ENCODE results near the gene RIOK3.
"Not testable (repeated sequence)": the region's sequence is repeated elsewhere in the genome, so short reads cannot be mapped to it uniquely, and the experiment has no call there.

The RIOK3 gene

DNA sequence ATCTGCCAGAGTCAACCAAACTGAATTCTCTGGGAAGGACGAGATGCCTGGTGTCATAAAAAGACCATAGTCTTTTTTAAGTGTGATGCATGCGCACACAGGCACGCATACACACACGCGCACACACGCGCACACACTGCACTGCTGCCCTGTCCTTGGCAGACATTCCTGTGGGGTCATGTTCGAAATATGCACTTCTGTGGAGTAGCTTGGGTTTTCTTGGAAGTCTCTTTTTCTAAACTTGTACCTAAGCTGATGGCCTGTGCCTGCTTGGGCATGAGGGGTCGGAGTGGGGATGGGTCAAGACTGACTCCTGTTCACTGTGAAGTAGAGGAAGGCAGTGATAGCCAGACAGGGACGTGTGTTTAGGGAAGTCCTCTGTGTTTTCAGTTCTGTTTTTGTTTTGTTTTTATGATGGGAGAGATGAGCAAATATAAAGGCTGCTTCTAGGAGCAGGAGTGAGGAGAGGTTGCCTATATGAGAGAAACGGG lies 46.2 kb downstream of the RIOK3 start:
- no peak for DNase-seq

DNA sequence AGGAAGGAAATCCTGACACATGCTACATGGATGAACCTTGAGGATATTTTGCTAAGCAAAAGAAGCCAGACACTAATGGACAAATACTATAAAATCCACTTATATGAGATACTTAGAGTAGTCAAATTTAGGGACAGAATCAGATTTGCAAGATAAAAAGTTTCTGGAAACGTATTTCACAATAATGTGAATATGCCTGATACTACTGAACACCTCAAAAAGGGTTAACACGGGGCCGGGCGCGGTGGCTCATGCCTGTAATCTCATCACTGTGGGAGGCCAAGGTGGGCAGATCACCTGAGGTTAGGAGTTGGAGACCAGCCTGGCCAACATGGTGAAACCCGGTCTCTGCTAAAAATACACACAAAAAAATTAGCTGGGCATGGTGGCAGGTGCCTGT lies 48.5 kb downstream of the RIOK3 start:
- no peak for DNase-seq

DNA sequence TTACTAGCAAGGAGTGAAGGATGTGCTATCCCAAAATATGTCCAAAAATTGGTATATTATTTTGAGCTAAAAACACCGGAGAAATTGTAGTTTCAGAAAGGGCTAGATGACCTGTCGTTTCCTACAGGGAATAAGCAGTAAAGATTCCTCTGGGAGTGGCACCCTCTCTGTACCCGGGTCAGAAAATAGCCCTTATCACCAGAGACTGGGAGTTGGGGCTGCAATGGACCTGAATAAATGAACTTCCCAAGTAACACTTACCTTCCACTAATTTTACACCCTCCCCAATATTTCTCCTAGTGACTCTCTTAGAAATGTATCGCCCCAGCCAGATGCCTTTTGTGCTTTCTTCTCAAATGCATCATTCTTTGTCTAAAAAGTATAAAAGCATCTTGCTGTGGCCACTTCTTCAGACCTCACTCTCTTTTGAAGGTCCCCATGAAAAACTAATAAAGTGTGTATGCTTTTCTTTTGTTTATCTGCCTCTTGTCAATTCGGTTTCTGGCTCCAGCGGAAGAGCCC lies 49.5 kb downstream of the RIOK3 start:
- no peak for DNase-seq

DNA sequence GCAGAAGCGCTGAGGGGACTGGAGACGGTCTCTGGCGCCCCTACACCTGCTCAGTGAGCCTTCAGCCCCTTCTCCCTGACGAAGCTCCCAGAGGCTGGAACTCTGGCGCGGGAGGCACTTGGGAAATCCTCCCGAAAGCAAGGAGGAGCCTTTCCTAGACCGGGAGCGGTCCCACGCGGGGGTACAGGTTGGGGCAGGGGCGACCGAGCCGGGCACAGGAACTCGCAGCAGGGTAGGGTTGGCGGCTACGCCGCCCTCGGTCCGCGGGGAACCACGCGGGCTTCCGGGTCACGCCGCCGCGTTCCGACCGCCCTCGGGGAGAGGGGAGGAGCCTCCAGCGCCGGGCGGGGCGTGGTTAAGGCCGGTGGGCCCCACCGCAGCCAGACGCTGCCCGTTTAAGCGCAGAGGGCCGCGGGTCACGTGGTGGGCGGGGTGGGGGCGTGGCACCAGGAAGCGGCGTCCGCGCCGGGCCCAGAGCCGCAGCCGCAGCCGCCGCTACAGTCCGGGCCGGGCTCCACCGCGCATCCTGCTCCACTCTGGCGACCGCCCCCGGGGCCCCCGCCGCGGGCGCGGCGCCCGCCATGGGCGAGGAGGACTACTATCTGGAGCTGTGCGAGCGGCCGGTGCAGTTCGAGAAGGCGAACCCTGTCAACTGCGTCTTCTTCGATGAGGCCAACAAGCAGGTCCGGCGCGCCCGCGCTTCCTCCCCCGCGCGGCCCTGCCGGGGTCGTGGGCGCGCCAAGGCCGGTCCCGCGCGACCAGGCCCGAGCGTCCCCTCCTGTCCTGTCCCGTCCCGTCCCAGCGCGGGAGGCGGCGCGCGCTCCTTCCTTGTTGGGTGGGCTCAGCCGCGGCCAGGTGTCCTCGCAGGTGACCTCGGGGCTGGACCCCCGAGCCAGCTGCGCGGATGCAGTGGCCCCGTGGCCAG lies 50.2 kb downstream of the RIOK3 start, which contains the start of gene RMC1:
TSS of gene RMC1 (plus strand) at position 474 of the 925 bp plus-strand sequence. CDS start at position 582, 108 bp downstream.
- DNase-seq = peak; percentile 99

DNA sequence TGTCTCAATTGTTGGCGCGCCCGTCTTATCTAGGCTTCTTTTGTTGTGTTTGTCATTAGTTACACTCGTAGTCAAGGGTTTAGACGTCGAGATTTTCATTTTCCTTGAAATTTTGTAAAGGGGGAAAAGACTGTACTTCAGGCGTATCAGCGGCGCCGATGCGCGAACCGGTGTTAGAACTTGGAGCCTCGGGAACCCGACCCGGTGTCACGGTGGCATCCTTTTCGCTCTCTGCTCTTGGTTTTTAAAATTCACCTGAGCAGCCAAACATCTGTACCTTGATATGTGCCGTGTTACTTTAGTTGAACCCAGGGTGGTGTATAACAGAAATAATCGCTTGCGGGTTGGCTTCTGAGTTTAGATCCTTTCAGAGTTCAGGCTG lies 50.9 kb downstream of the RIOK3 start:
- DNase-seq = no peak

DNA sequence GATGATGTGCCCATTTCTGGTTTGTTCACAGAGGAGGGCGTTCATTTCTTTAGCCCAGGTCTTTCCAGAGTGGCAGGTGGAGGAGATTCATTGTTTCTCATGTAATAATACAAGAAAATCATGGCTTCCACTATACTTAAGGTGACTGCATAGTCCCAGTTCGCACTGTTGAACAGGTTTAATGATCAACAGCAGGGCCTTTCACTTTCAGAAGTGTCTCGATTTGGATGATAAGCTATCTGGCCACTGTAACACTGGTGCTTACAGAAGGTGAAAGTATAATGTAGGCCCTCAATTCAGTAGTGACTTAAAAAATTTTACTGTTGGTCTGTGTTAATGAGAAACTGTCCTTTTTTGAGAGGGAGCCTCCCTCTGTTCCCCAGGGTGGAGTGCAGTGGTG lies 51.6 kb downstream of the RIOK3 start:
- no peak for DNase-seq

DNA sequence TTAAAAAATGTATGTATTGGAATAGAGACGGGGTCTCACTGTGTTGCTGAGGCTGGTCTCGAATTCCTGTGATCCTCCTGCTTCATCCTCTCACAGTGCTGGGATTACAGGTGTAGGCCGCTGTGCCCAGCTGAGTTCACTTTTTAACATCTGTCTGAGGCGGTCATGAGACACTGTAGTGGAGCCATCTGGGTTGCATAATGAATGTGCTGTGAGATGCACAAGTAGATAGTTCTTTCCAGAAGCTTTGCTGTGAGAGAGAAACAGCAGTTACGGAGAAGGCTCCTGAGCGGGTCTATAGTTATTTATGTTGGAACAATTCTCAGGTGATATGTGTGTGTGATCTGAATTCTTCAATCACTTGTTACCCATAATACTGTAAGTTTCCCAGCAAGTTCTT lies 53.3 kb downstream of the RIOK3 start:
- no peak for DNase-seq

DNA sequence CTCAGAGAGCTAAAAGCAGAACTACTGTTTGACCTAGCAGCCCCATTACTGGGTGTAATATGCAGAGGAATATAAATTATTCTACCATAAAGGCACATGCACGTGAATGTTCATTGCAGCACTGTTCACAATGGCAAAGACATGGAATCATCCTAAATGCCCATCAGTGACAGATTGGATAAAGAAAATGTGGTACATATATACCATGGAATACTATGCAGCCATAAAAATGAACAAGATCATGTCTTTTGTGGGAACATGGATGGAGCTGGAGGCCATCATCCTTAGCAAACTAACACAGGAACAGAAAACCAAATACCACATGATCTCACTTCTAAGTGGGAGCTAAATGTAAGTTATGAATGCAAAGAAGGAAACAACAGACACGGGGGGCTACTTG lies 57.8 kb downstream of the RIOK3 start:
- not testable (repeated sequence) for DNase-seq

DNA sequence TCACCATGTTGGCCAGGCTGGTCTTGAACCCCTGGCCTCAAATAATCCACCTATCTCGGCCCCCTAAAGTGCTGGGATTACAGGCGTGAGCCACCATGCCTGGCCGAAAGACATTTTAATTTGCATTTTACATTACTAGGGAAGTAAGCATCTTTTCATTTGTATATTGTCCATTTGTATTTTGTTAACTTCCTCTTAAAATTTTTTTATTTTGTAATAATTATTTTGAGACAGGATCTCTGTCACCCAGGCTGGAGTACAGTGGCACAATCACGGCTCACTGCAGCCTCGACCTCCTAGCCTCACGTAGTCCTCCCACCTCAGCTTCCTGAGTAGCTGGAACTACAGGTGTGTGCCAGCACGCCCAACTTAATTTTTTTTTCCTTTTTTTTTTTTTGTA lies 59.1 kb downstream of the RIOK3 start:
- not testable (repeated sequence) for DNase-seq

DNA sequence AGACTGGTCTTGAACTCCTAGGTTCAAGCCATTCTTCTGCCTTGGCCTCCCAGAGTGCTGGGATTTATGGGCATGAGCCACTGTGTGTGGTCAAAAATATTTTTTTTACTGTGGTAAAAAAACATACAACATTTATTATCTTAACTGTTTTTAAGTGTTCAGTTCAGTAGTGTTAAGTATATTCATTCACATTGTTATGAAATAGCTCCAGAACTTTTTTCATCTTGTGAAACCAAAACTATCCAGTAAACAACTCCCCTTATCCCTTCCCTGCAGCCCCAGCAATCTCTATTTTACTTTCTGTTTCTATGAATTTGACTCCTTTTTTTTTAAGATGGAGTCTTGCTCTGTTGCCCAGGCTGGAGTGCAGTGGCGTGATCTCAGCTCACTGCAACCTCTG lies 59.6 kb downstream of the RIOK3 start:
- no peak for DNase-seq

DNA sequence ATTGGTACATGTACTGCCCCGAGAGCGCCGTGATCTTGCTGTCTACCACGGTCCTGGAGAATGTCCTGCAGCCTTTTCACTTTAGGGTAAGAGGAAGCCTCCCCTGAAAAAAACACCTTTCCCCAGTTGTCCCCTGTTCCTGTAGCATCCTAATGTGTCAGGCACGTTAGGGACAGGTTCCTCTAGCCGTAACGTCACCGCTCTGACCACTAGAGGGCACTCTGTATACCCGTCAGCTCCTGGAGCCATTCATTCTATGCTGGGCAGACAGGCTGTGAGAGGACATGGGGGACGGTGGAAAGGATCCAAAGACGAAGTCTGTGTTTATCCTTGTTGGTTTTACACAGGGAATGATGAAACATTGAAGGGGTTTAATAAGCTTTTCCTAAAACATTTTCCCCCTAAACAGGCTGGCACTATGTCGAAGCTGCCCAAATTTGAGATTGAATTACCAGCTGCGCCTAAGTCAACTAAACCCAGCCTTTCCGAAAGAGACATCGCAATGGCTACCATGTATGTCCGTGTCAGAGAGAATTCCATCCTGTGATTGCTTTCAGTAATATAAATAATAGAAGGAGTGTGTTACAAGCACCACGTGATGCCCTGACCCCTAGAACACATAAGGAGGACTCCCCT lies 62.9 kb downstream of the RIOK3 start:
- DNase-seq = peak; percentile 68

DNA sequence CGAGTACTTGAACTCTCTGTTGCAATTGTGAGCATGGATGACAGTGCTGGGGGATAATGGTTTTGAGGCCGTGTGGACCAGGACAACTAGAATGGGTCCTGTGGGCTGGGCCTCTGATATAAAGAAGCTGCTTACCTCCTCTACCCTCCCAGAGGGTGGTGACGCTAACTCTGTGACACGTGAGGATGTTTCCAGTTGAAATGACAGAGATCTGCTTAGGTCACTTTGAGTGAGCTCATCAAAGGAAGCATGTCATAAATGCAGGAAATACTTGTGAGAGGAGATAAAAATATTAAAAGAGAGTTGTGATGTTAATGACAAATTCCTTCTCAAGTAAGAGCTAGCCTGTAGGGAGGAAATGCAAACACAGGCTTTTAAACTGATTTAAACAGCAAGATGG lies 66.6 kb downstream of the RIOK3 start:
- DNase-seq = no peak

DNA sequence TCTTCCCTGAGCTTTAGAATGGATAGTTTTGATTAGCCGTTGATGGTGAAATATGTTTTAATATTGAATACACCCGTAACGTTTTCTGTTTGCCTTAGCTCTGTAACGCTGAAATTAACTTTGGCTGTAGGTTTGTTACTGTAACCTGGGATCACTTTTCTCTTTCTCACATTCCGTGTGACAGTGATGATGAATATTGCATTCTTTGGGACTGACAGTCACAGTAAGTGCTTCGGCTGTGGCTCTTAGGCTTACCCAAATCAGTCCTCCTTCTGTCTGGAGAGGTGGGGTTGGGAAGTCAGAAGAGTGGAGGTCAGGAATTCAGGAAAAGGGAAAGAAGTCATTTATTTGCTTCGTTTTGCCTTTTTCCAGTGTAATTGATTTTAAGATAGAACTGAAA lies 68.2 kb downstream of the RIOK3 start:
- DNase-seq = no peak

DNA sequence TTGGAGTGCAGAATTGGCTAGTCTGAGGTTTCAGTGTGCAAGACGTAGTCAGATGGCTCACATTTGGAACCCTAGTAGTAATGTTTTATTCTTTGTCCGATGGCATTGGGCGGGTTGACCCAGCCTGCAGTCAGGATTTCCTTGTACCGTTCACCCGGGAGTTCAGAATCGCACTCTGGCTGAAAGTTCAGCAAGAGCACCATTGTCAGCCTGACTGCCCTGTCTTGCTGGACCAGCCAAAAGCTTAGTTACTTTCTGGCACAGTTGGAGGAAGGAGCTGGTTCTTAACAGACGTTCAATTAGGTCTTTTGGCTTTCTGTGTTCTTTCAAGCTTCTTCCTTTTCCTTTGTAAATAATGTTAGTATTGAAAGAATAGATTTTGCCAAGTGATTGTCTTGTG lies 68.8 kb downstream of the RIOK3 start:
- DNase-seq = no peak

DNA sequence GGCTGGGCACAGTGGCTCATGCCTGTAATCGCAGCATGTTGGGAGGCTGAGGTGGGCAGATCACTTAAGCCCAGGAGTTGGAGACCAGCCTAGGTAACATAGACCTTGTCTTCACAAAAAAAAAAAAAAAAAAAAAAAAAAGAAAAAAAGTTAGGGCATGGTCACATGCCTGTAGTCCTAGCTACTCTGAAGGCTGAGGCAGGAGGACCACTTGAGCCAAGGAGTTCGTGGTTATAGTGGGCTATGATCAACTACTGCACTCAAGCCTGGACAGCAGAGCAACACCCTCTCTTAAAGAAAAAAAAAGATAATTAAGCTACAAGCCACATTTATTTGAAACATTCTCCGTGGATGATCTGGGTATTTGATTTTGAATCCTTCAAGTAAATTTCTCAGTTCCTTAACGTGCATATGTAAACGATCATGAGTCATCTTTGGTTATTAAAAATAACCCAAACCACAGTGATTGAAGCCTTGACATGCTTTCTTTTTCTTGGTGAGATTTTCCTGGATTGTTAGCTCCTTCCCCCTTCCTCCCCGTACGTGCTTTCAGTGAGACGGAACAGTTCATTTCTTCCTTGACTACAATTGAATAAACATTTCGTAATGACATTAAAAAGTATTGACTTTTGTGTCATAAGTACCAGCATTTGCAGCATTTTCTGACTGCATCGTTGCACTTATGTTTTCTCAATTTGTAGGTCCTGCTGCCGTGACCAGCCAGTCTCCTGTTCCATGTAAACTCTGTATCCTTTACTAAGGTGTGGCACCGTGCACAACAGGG lies 70.5 kb downstream of the RIOK3 start:
- DNase-seq = no peak

DNA sequence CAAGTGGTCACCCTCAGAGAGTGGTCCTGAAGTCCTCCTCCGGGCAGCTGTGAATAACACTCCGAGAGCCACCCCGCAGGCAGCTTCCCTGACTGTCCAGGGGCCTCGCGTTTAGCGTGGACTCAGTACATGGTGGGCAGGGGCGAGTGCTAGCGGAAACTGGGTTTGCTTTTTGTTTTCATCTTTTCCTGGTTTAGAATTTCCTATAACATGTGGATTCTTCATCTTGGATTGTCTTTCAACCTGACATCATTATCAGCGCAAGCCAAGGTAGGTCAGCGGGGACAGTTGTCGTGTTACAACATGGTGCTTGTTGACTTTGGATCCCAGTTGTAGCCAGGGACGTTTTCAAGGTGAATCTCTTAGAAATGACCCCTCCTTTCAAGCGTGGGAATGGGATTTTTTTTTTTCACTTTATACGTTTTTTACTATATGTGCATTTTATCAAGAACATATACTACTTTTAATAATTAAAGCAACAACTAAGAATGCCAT lies 71.2 kb downstream of the RIOK3 start:
- no peak for DNase-seq

DNA sequence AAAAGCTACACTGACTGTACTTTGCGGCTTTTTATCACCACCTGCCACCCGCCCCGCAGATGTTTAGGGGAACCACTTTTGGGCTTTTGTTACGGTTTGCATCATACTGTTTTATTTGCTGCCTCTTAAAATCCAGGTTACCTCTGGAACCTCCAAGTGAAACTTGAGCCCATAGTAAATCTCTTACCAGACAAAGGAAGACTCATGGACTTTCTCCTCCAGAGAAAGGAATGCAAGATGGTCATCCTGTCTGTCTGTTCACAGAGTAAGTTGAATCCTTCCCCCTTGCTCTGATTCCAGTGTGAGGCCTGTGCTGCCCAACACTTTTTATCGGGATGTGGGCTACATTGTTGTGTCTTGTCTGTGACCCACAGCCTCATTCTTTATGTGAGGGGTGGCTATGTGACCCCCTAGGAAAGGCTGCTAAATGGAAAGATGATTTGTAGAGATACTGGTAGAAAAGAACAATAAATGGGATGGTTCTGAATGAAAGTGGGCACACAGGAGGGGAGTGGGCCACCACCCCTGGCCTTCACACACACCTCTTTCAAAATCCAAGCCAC lies 73.5 kb downstream of the RIOK3 start:
- no peak for DNase-seq

DNA sequence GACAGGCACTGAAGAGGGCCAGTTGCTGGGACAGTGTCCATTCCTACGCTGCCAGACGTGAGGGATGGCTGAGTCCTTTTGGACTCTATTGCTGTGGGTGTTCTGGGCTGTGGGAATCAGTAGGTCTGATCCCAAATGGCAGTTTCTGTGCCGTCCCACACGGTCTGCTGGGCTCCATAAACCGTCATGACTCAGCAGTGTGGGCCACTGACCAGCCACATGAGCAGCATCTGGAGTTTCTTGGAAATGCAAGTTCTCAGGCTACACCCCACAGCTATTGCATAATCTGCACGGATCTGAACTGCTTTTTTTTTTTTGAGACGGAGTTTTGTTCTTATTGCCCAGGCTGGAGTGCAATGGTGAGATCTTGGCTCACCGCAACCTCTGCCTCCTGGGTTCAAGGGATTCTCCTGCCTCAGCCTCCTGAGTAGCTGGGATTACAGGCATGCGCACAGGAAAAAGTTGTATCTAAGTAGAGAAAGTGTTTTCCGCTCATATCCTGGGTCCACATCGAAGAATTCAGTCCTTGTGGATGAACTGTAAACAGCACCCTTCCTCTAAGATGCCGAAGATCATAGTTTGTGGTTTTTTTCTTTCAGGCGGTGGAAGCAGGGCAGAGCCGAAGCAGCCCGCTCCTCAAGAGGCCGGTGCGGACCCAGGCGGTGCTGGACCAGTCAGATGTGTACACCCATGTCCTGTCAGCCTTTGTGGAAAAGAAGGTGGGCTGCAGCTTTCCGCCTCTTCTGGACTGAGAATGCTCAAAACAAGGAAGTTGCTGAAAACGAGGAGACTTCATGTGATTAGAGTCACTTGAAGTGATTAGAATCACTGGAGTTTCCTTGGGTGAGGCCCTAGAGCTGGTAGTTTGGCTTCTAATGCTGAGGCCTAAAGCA lies 75.7 kb downstream of the RIOK3 start:
- DNase-seq = no peak

DNA sequence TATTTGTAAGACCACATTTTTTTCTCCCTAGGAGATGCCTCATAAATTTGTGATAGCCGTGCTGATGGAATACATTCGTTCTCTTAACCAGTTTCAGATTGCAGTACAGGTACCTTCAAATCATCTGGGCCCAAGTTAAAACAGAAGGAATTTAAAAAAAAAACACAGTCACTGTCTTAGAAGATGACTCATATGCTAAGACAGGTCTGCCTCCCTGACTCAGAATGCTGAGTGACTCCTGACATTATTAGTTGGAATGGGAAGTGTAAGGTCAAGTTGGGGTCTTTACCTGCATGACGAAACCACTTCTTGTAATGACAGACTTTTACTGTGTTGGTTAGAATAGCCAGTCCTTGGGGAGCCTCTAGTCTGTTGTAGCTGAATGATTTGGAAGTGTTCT lies 76.5 kb downstream of the RIOK3 start:
- DNase-seq = no peak

DNA sequence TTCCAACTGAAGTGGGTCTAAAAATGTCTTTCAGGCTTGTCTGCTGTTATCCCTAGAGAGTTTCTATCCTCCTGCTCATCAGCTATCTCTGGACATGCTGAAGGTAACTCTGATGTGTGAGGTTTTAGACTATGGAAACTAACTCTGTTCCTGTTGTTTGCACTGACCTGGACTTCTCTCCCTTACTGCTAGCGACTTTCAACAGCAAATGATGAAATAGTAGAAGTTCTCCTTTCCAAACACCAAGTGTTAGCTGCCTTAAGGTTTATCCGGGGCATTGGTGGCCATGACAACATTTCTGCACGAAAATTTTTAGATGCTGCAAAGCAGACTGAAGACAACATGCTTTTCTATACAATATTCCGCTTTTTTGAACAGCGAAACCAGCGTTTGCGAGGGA lies 77.1 kb downstream of the RIOK3 start:
- no peak for DNase-seq

DNA sequence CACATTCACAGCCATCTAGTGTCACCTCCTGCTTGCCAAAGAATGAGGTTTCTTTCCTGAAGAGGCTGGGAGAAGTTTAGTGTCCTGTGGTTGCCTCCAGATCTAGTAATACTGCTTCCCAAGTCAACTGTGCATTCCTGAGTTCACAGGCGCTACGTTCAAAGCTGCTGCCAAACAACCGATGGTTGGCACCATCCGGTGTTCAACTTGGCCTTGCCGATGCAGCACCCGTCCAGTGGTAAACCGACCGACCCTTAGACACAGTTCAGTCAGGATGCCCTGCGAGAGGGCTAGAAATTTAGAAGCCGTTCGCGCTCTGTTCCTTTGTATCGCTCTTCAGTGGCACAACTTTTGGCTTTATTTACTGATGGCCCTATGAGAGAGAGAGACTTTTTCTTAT lies 78.8 kb downstream of the RIOK3 start:
- DNase-seq = no peak

All from stimulated activated CD4-positive, alpha-beta T cell treated with anti-CD3 and anti-CD28 coated beads, Interleukin-4, amount 100 ng/mL, for 1 hour (primary cell).